T1000 (cell line): ENCODE results near the gene PSME1.
A peak's percentile ranks its signal among the peaks of the same experiment; 100 is the strongest.
"Not testable (repeated sequence)": the region's sequence is repeated elsewhere in the genome, so short reads cannot be mapped to it uniquely, and the experiment has no call there.

Source experiments
- DNase-seq: peaks from one replicate; lab custom pipeline; 2025; ENCODE audit warnings: mixed read lengths; lab: John Stamatoyannopoulos, UW

Gene PSME1

GRCh38 chr14:24105609-24106239 lies 30.3 kb upstream of the PSME1 start:
- DNase-seq: not testable (repeated sequence)

- no peak for DNase-seq
Measured at GRCh38 chr14:24106672-24107271, 29.2 kb upstream of the PSME1 start.

- DNase-seq: no peak
Measured at GRCh38 chr14:24108336-24108874, 27.6 kb upstream of the PSME1 start.

GRCh38 chr14:24110060-24110459 lies 25.9 kb upstream of the PSME1 start:
- DNase-seq: no peak

GRCh38 chr14:24110523-24110922 lies 25.5 kb upstream of the PSME1 start:
- DNase-seq: no peak

- DNase-seq: no peak
Measured at GRCh38 chr14:24113379-24113800, 22.6 kb upstream of the PSME1 start.

- DNase-seq: peak; percentile 80
Measured at GRCh38 chr14:24113801-24114531, 22.0 kb upstream of the PSME1 start.

- DNase-seq: peak; percentile 99
Measured at GRCh38 chr14:24114532-24115421, 21.2 kb upstream of the PSME1 start, which contains the start of the genes DCAF11 and NRL. DCAF11 (plus strand) TSS chr14:24114777; CDS start chr14:24115595, 818 bp downstream. NRL (minus strand) TSS chr14:24114949; CDS start chr14:24082848, 32,101 bp downstream.

GRCh38 chr14:24115422-24116127 lies 20.4 kb upstream of the PSME1 start:
- no peak for DNase-seq

- no peak for DNase-seq
Measured at GRCh38 chr14:24116128-24116814, 19.7 kb upstream of the PSME1 start.

- DNase-seq: no peak
Measured at GRCh38 chr14:24117179-24117578, 18.8 kb upstream of the PSME1 start.

GRCh38 chr14:24119691-24120090 lies 16.3 kb upstream of the PSME1 start:
- no peak for DNase-seq

- no peak for DNase-seq
Measured at GRCh38 chr14:24121210-24121609, 14.8 kb upstream of the PSME1 start.

- DNase-seq: no peak
Measured at GRCh38 chr14:24122416-24122815, 13.6 kb upstream of the PSME1 start.

- DNase-seq: no peak
Measured at GRCh38 chr14:24122898-24123297, 13.1 kb upstream of the PSME1 start.

- DNase-seq: no peak
Measured at GRCh38 chr14:24123424-24124417, 12.3 kb upstream of the PSME1 start.

GRCh38 chr14:24126939-24127338 lies 9.1 kb upstream of the PSME1 start:
- DNase-seq: no peak

GRCh38 chr14:24127673-24128072 lies 8.3 kb upstream of the PSME1 start:
- no peak for DNase-seq

- DNase-seq: no peak
Measured at GRCh38 chr14:24129410-24129998, 6.5 kb upstream of the PSME1 start.
